ENCODE data around the gene DIPK1C. TPM values are rescaled to one million over a fixed set of nuclear protein-coding genes. Genes with fewer than 3 reads are reported as not detected.

Gene DIPK1C
- total RNA-seq, 1 donor from 2014 or later, result 0.14 TPM

DNA sequence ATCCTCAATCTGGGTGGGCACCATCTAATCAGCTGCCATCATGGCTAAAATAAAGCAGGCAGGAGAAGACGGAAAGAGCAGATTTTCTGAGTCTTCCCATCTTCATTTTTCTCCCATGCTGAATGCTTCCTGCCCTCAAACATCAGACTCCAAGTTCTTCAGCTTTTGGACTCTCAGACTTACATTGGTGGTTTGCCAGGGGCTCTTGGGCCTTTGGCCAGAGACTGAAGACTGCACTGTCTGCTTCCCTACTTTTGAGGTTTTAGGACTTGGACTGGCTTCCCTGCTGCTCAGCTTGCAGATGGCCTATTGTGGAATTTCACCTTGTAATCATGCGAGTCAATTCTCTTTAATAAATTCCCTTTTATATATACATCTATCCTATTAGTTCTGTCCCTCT, 36.6 kb downstream of the DIPK1C start:
- DNase-seq (ENCODE audit: low spot score), result peak; percentile 38

DNA sequence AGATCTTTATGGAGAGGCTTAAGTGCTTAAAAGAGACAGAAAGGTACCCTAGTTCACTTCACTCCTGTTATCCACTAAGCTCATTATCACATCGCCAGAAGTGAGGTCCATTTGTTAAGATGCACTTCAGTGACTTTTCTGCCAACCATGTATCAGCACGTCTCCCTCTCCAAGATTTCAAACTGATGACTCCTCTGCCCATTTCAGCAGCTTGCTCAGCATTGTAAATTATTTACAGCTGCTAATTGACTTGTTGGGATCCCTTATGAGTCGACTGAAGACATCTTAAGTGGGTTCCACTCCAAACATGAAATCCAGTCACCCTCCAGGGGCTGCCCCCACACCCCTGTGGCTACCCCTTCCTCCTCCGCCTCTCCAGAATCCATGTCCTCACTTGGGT, 37.3 kb downstream of the DIPK1C start:
- no peak for DNase-seq (ENCODE audit: low spot score)

DNA sequence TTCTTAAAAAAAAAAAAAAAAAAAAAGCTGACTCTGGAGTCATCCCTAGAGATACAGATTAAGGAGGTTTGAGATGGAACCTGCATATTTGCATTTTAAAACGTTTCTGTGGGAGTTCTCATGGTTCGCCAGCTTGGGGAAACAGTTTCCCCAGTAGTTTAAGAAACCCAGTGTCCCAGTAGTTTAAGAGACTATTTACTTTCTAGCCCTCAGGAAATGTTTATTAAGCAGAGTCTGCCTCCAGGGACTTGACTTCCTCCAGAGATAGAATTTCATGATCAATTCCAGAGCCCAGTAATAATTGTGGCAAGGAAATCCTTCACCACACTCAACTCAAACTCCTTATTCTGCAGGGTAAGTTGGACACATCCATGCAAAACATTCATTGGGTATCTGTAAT, 39.1 kb downstream of the DIPK1C start:
- no peak for DNase-seq (ENCODE audit: low spot score)

DNA sequence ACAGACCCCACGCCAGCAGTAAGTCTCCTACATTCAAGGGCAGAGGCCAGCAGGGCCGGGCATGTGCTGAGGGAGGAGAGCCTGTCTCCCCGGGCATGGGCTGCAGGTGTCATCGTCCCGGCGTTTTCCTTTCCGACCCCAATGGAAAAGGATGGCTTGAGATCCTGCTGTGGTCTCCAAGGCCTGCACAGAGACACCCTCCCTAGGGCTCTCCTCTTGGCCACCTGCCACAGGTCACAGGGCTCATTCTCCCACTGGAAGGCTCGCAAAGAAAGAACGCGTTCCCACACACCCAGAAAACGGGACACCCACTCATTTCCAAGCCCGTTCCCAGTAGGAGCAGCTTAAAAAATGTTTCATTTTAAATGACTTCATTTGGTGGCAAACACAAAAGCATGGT, 41.0 kb downstream of the DIPK1C start:
- DNase-seq (ENCODE audit: low spot score), result no peak

DNA sequence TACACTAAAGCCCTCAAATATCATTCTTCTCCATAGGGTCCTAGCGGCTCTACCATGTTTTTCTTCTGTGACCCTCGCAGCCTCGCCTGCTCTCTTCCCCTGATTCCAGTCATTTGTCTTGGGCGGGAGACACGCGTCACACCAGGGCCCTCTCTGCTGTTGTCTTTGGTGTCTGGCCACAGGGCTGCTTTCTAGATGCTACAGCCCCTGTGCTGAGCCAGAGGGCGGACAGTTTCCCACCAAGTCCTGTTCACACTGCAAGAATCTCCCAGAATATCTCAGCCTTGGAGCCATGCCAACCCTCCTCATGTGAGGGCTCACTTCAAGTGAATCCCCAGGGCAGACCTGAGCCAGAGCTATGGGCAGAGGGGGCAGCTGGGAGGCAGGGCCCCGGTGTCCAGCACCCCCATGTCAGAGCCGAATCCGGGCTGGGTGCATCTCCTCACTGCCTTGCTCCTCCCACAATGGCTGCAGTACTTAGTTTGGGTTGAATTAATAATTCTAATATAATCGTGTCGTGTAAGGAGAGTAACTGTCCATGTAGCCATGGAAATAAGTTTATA, 42.1 kb downstream of the DIPK1C start:
- DNase-seq (ENCODE audit: low spot score), result no peak

DNA sequence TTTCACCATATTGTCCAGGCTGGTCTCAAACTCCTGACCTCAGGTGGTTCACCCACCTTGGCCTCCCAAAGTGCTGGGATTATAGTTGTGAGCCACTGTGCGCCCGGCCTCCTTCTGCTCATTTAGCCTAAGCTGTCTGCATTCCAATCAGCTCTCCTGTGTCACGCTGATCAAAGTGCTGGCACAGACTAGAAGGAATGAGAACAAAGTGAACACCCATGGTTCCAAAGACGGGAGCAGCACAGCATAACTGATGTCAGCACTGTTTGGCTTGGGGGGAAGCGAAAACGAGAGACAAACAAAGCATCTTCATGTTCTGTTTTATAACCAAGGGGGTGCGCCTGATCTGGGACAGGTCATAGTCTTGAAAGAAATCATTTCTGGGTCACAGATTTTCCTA, 43.3 kb downstream of the DIPK1C start:
- DNase-seq (ENCODE audit: low spot score), result no peak

DNA sequence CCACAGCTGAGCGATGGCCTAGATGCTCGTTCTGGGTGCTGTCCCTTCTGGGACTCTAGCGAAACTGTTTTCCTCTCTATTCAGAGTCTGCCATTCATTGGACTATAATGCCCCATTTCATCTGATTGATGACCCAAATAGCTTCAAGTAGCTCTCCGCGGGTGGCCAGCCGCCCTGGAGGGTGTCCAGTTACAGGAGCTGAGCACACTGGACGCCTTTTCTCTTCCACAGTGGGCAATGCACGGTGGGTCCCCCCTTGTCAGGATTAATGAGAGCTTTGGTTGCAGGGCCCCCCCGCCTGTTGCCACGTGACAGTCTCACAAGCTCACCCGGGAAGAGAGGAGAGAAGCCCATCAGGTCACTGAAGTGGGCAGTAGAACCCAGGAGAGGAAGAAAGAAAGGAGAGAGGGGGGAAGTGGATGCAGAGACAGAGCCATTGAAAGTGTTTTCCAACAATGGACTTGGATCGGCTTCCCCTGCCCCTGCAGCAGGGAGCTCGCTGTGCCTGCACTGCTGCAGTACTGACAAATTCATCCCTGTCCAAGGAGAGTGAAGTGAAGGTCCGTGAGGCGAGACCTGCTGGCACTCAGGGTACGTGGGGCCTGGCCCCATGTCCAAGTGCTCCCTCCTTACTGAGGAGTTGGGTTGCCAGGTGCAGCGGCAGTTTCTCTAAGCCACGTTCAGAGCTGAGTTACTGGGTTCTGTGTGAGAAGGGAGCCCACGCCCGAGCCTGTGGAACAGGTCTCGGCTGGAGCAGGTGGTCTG, 44.8 kb downstream of the DIPK1C start:
- DNase-seq (ENCODE audit: low spot score), result no peak

DNA sequence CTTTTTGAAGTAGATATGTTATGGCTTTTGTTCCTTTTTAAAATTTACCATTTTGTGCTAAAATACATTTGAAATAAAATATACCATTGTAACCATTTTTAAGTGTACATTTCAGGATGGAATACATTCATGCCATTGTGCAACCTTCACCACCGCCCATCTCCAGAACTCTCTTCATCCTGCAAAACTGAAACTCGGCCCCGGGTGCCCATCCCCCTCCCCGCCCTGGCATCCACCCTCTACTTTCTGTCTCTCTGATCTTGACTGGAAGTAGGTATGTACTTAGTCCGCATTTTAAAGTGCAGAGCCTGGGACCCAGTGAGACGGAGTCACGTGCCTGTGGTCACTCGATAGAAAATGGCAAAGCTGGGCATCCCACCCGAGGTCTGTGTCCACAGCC, 45.6 kb downstream of the DIPK1C start:
- no peak for DNase-seq (ENCODE audit: low spot score)

DNA sequence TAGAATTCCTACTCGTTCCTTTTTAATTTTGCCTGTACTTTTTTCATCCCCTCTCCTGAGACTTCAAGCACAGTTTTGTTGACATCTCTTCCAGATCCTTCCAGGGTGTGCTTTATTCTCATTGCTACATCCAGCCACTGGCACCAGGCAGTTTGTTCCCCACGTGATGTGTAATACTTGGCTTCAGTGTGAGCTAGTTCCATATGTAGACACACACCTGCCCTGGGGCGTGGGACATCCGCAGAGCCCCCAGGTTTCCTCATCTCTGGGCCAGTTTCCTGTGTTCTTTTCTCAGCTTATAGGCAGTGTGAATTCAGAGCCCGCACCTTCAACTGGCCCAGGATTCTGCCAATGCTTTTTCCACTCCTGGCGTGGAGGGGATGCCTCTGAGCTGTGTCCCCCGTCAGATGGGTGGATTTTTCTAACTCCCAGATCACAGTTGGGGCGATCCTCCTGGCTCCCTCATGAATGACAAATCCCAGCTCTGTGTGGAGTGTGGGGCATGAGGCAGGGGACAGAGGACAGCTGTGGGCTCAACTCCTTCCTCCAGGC, 46.6 kb downstream of the DIPK1C start:
- DNase-seq (ENCODE audit: low spot score), result no peak

DNA sequence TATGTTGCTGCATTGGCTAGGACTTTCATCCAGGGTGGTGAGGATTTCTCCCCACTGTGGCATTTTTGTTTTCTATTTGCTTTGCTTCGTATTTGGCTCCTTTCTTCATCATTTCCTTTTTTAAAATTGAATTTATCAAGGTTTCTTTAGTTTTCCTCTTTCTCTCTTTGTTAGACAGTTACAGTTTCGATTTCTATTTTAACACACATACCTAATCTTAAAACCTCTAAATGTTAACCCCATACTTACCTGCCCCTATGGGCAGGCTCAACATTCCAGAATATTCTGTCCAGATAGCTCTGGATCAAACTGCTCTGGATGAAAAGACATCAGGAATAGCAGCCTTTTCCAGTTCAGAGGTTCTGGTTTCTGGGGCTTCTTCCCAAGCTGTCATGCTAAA, 49.2 kb downstream of the DIPK1C start:
- DNase-seq (ENCODE audit: low spot score), result no peak

DNA sequence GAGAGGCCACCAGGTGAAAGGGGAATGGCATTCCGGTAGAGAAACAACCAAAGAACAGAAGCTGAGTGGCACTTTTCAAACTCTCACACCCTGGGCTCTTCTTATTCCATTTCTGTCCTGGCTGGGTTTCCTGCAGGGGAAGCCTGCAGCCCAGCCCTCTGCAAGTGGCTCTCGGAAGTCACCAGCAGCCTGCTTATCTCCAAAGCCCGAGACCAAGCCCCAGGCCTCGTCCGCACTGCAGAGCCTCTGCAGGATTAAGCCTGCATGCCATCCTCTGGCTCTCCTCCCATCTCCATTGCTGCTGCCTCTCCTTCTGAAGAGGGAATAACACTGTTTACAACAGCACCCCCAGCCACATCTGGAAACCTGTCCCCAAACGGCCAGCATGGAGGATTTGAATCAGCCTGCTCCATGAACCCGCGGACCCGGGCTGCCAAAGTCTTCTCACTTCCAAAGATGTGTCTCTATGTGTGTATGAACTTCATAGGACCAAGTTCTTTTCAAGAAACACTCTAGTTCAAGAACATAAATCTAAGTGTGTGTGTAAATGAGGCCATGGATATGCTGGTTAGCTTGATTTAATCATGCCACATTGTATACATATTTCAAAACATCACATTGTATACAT, 54.2 kb downstream of the DIPK1C start:
- no peak for DNase-seq (ENCODE audit: low spot score)

DNA sequence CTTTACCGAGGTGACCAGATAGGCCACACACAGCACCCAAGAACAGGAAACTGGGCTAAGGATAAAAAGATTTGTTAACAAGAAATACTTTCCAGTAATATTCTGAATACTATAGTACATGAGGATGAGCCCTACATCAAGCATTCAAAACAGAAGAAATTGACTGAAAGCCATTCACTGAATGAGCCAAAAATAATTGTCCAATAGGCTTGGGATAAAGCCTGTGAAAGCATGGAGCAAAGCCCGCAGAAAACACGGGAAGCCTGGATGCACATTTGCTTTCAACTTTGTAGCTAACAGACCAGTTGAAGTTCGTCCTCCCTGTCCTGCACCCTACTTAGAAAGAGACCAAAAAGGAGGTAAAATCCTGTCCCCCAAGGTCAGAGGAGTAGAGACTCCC, 56.3 kb downstream of the DIPK1C start:
- no peak for DNase-seq (ENCODE audit: low spot score)

DNA sequence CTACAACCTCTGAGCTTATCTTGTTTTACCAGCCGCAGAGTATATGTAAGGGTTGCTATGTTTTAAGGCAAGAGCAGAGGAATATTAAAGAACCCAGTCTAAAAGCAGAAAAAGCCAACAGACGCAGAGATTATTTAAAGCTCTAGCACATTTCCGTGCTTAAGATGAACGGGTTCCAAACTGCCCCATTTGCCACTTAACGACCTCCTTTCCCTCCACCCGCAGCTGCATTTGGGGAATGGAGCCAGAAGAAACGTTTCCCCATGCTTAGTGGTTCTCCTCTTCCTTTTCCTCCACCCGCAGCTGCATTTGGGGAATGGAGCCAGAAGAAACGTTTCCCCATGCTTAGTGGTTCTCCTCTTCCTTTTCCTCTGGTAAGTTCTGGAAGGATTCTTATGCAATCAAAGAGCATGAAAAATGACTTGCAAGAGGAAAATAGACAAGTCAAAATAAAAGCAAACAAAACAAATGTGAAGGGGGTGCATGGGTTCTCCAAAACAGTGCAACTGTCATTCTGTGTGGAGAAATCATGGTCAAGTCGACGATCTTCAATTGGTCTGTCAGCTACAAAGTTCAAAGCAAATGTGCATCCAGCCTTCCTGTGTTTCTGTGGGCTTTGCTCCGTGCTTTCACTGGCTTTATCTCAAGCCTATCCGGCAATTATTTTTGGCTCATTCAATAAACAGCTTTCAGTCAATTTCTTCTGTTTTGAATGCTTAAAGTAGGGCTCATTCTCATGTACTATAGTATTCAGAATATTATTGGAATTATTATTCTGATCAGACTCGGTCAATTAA, 57.8 kb downstream of the DIPK1C start:
- DNase-seq (ENCODE audit: low spot score), result no peak

DNA sequence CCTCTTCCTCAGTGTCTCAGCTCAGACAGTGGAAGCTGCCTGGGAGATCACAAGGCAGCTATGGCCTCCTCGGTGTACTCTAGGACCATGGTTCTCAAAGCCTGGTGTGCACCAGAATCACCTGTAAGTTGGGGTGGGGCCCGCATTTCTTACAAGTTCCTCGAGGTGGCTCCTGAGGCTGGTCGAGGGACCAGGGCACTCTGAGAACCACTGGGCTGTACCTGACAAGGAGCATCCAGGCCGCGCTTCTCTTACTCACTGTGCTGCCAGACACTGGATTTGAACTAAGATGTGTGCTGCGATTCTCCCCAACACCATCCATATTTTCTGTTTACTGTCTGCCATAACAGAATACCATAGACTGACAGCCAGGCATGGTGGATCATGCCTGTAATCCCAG, 59.5 kb downstream of the DIPK1C start:
- DNase-seq (ENCODE audit: low spot score), result no peak

DNA sequence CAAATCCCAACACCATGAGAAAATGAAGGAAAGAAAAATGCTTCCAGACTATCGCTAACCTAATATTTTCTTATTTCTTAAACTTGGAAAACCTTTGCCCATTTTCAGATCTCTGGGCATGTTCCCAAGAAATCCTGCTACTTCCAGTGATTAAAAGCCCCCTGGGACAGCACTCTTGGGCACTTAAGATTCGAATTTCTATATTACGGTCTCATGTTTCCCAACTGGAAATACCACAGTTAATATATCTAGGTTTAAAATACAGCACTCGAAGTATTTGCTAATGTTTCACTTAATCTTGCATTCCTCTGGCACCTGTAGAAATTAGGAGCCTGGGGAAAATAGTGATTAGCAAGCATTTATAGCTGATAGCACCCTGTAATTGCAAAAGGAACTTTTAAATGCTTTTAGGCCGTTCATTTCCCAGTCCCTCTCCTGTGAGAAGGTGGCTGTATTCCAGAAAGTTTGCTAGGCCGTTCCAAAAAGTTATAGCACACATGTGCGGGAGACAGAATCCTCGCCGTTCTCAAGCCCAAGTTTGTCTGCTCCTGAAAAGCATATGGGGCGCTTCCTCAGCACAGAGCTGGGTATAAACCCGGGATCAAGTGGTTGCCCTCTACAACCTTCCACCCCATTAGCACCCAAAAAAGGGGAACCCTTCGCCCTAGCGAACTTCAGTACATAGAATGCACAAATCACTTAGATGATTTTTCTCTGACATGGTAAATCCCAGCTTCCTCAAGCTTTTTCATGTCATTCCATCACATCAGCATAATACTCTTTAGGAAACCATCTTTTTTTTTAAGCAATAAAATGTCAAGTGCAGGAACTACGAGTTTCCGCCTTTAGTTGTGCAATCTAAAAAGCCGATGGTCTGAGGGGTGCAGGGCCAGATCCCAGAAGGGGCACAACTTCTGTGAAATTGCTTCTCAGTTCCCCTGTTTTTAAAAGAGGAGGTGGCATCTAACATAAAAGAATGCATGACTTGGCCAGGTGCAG, 60.6 kb downstream of the DIPK1C start:
- DNase-seq (ENCODE audit: low spot score), result no peak

DNA sequence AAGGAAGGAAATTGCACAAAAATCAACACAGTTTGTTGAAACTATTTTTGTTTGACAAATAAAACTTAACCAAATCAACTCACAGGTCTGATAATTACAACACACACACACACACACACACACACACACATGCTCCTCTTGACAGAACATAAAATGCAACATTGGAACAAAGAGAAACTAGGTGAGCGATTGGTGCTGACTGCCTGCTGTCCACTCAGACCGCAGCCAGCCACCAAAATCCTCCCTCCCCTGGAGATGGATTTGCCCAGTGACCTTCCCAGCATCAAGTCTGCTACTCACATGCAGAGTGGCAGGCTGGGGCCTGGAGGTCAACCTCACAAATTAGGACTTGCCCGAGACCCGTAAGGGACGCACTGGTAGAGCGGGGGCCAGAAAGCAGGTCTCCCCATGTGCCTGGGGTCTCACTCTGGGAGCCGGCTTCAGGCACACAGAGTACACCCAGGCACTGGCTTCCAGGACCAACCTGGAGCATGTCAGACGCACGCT, 61.4 kb downstream of the DIPK1C start:
- DNase-seq (ENCODE audit: low spot score), result no peak

DNA sequence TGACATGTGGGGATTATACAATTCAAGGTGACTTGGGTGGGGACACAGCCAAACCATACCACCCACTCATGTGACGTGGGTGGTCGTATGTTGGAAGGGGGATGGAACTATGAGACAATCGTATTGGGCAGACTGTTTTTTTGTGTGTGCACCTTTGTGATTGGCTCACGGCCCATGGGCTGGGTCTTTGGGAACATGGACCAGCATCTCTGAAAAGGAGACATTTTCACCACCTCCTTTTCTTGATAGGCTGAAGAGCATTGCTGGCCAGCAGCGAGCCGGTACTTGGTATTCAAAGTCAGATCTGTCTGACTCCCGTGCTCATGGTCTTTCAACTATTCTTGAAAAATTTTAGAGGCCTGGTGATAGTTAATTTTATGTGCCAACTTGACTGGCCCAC, 62.1 kb downstream of the DIPK1C start:
- DNase-seq (ENCODE audit: low spot score), result no peak

DNA sequence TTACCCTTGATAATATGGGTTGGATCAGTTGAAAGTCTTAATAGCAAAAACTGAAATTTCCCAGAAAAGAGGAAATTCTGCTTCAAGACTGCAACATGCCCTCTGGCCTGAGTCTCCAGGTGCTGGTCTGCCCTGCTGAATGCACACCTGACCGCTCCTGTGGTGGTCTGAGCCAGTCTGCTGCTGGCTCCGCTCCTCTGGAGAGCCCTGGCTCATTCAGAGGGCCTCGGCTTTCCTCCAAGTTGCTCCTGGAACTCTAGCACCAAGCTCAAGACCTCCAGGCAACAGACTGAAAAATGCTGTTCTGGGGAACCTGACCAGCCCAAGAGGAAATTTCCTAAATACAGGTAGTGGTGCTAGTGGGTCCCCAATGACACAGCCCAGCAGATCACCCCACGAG, 64.8 kb downstream of the DIPK1C start:
- DNase-seq (ENCODE audit: low spot score), result no peak

DNA sequence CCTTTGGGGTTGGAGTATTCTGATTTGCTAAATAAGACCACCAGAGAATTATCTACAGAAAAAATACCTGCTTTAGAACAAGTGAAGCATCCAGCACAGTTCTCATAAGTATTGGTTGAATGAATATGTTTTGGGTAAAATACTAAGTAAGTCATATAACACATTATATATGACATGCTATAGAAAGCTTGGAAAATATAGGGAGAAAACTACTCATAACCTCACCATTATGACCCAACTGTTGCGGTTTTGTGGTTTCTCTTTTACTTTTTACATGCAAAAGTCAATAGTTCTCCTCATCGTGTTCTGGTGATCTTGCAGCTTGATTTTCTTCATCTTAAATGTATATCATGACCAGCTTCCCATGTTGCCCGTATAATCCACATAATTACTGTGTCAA, 66.2 kb downstream of the DIPK1C start:
- no peak for DNase-seq (ENCODE audit: low spot score)

DNA sequence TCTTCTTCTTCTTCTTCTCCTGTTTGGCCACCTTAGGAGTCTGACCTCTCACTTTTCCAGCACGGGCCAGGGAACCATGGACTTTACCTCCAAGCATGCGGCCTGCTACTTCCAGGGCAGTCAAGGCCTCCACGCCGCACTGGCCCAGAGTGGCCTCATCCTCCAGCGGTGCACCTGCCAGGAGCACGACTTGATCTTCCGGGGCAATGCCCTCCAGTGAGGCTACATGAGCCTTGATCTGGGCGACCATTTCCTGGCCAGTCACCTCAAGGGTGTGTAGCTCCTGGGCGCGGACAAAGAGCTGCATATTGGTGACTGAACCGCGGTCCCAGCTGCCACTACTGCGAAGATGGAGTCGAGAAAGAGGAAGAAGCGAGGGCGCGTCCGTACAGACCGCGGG, 67.1 kb downstream of the DIPK1C start:
- no peak for DNase-seq (ENCODE audit: low spot score)
